ENCODE results near the gene AGRP. TPM values are rescaled to one million over a fixed set of nuclear protein-coding genes. Genes with fewer than 3 reads are reported as not detected.

AGRP gene
- total RNA-seq, 1 donor from 2014 or later: not detected

DNA sequence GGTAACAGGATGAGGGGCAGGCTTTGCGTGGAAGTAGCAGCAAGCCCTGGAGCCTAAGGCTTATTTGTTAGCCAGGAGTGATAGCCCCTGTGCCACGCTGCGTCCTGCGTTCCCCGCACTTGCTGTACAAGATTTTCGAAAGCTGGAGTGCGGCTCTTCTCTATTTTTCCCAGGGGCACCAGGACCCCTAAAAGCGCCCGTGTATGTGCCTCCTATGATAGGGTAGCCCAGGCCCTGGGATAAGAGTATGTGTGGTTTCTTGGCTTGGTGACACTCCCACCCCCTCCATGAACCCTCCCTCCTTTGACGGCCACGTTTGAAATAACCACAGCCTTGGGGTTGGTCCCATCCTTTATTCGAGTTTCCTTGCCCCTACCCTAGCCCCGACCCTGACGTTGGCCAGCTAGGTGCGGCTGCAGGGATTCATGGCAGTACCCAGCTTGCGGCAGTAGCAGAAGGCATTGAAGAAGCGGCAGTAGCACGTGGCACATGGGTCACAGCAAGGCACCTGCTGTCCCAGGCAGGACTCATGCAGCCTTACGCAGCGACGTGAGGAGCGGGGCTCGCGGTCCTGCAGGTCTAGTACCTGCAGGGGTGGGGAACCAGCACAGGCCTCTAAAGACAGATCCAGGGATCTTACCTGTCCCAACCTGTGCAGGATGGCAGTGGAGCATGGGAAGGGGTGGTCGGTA lies 968 bp downstream of the AGRP start:
- peak overlapping the region; percentile 91 for H3K4me3 ChIP-seq (ENCODE audit: low read depth, low read length)
- no peak for TF ChIP-seq CTCF (conservative IDR thresholded peaks at IDR 0.05; ENCODE audit: low read depth, low read length)
- no peak for DNase-seq (ENCODE audit: low read depth)

DNA sequence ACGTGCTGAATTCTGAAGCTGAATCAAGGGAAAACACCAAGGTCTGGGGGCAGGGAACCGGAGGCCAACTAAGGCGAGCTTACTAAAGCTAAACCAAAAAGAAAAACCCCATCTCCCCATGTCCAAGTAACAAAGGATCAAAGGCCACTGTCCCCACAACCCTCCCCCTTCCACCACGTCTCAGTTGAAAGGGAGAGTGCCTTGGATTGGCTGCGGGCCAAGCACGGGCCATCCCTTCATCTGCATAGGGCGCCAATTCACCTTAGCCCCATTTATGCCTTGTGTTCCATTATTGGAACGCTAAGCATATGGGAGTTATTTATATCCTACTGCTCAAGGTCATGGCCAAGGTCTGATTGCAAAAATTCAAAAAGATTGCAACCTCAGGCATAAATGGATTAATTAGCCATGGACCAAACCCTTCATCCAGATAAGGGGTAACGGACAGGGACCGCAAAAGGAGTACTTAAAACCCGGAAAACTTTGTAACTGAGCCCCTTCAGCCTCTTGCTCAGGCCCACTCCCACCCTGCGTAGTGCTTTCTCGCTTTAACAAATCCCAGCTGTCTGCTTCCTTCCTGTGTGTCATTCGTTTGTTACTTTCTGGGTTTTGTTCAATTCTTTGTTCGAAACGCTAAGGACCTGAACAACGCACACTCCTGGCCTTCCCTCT lies 1.6 kb downstream of the AGRP start:
- DNase-seq (ENCODE audit: low read depth): no peak
- no peak for TF ChIP-seq CTCF (conservative IDR thresholded peaks at IDR 0.05; ENCODE audit: low read depth, low read length)
- H3K4me3 ChIP-seq (ENCODE audit: low read depth, low read length): peak overlapping the region; percentile 91

GRCh38 chr16:67480833-67481560 lies 2.4 kb downstream of the AGRP start, which contains the start of gene ATP6V0D1:
Gene ATP6V0D1, minus strand, starts transcription at chr16:67481157. Its CDS starts 71 bp downstream, at chr16:67481086.
- H3K4me3 ChIP-seq (ENCODE audit: low read depth, low read length): peak within 1 kb of the TSS; percentile 91
- peak; percentile 78 for TF ChIP-seq CTCF (conservative IDR thresholded peaks at IDR 0.05; ENCODE audit: low read depth, low read length)
- peak; percentile 63 for DNase-seq (ENCODE audit: low read depth)

- DNase-seq (ENCODE audit: low read depth): no peak
Observed at GRCh38 chr16:67477960-67478554, 5.3 kb downstream of the AGRP start.

DNA sequence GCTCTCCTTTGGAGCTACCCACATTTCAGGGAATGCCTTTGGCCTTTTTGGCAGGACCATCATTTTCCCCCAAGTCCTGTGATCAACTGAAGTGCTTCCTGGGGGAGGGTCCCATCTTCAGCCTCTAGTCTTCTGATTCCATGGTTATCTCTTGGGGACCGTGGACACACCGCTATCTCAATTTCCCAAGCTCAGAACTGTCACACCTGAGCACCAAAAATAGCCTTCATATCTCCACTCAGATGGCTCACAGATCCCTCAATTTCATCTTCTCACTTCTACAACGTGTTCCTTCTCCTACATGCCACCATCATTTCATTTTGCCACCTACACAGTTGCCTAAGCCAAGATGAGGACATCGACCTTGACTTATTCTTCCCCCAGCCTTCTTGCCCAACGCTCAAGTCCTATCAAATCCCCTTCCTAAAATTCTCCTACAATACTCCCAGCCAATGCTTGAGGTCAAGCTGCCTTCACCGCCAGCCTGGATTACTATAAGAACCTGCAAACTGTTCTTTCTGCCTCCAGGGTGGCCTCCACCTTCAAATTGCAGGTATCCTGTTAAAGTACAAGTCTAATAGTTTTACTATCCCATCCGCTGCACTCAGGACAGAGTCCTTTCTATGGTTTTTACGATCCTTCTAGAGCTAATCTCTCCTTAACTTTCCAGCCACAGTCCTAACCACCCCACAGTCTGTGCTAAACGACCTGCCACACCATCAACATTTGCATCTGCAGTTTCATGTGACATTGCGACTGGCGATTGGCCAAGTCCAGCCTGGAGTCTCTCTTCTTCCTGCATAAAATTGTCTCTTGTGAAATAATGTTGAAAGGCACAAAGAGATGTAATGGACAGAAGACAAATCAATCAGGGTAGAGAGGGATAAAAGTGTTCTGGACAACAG lies 8.5 kb downstream of the AGRP start:
- H3K4me3 ChIP-seq (ENCODE audit: low read depth, low read length): no peak overlapping the region
- DNase-seq (ENCODE audit: low read depth): no peak
- TF ChIP-seq CTCF (conservative IDR thresholded peaks at IDR 0.05; ENCODE audit: low read depth, low read length): no peak

More at GRCh38 chr16:67477960-67478554, 5.3 kb downstream of the AGRP start:
- H3K4me3 ChIP-seq (ENCODE audit: low read depth, low read length): no peak overlapping the region
- no peak for TF ChIP-seq CTCF (conservative IDR thresholded peaks at IDR 0.05; ENCODE audit: low read depth, low read length)

Data from epithelial cell of proximal tubule (primary cell).